ENCODE data around the gene STEAP2. TPM values are rescaled to one million over a fixed set of nuclear protein-coding genes. Genes with fewer than 3 reads are reported as not detected.

Gene STEAP2
- total and polyA plus RNA-seq, 2 of the 4 experiments (the other 2 are of a cell fraction): 1.8 to 3.9 TPM

DNA sequence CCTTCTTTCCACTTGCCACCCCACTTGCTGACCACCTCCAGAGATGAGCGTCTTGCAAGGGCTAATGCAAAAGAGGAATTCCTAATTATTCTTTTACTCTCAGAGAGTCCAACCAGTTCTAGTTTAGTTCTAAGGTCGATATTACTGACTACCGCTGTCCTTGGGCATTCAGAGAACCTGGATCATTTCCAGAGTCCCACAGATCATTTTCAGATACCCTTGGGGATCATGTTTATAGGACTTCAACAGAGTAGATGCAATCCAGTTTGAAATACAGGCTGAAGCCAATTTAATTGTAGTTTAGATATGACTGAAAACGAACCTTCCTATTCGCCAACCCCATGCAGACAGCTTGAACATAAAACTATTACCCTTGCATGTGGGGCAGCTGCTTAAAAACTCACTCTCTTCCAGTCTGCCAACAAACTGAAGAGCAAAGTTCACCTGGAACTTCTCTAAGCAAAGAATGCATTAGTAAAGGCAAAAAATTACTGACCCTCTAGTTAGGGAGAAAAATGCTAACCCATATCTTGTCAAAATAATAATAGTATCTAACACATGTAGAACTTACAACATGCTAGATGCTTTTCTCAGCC is 55.8 kb downstream of the STEAP2 start:
- DNase-seq: no peak
- H3K14ac ChIP-seq (replicated peaks; ENCODE audit: low read depth, low read length): no peak overlapping the region
- no peak overlapping the region for H3K4me3 ChIP-seq (ENCODE audit: insufficient read depth, low read depth, low read length)
- H3K4me1 ChIP-seq (ENCODE audit: control insufficient read depth, insufficient read depth, low read length): no peaks in the 10 kb centered on the region
- dilution Hi-C loops (cut with HindIII; ENCODE audit: low sequenced_read_pairs, unreplicated experiment) (no loop called here), in situ Hi-C loops (cut with MboI; ENCODE audit: low sequenced_read_pairs) (loop anchor here (10.0 kb wide), 1 partner anchor 103 kb away; no protein-coding TSS in a partner anchor), intact Hi-C loops (cut with micrococcal nuclease) (no loop called here)
- H2BK20ac ChIP-seq (ENCODE audit: low read depth, low read length): no peak overlapping the region
- WGBS, 2 experiments (ENCODE audit: extremely low coverage in 2 of 2, insufficient read length in 1 of 2): 100% methylated on average over 1 of the region's 5 CpGs; no CpG with 5 or more reads in 1 of the 2 experiments
- no peaks in the 10 kb centered on the region for H3K36me3 ChIP-seq (ENCODE audit: control insufficient read depth, insufficient read depth, low read length)
- H3K9me1 ChIP-seq (ENCODE audit: insufficient read depth, low read length): no peaks in the 10 kb centered on the region
- no peak overlapping the region for H3K23ac ChIP-seq (ENCODE audit: low read depth, low read length)
- no peak overlapping the region for H2AFZ ChIP-seq (replicated peaks; ENCODE audit: low read length, poor library complexity)
- no peak overlapping the region for H3K27ac ChIP-seq (ENCODE audit: insufficient read depth, low read length)
- ATAC-seq (ENCODE audit: low read depth): no peak
- no peak overlapping the region for H3K4ac ChIP-seq (ENCODE audit: low read depth, low read length)
- H3K18ac ChIP-seq (ENCODE audit: low read depth, low read length): no peak overlapping the region
- no peak overlapping the region for H2BK120ac ChIP-seq (ENCODE audit: low read depth, low read length)
- H2AK9ac ChIP-seq (replicated peaks; ENCODE audit: low read depth, low read length, poor library complexity): no peak overlapping the region
- no peak overlapping the region for H3K4me2 ChIP-seq (ENCODE audit: low read depth, low read length)
- no peak overlapping the region for H4K8ac ChIP-seq (ENCODE audit: low read depth in 2 of 2, low read length in 2 of 2)
- TF ChIP-seq RFX5 (IDR thresholded peaks at IDR 0.05; ENCODE audit: low read depth, low read length): no peak
- TF ChIP-seq, protein P1, sequence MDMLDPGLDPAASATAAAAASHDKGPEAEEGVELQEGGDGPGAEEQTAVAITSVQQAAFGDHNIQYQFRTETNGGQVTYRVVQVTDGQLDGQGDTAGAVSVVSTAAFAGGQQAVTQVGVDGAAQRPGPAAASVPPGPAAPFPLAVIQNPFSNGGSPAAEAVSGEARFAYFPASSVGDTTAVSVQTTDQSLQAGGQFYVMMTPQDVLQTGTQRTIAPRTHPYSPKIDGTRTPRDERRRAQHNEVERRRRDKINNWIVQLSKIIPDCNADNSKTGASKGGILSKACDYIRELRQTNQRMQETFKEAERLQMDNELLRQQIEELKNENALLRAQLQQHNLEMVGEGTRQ (IDR thresholded peaks at IDR 0.05; ENCODE audit: low read depth, low read length): no peak
- no peak for TF ChIP-seq BHLHE40 (IDR thresholded peaks at IDR 0.05; ENCODE audit: low read depth, low read length)
- no peak for TF ChIP-seq RCOR1 (IDR thresholded peaks at IDR 0.05; ENCODE audit: insufficient replicate concordance, low read length)
- TF ChIP-seq MAZ (IDR thresholded peaks at IDR 0.05; ENCODE audit: borderline replicate concordance, low read depth, low read length): no peak
- TF ChIP-seq CEBPB (IDR thresholded peaks at IDR 0.05; ENCODE audit: low read depth, low read length): no peak
- TF ChIP-seq FOS (IDR thresholded peaks at IDR 0.05; ENCODE audit: low read depth, low read length): no peak
- no peak for TF ChIP-seq SMC3 (IDR thresholded peaks at IDR 0.05; ENCODE audit: low read depth, low read length)
- no peak for TF ChIP-seq CHD1 (IDR thresholded peaks at IDR 0.05; ENCODE audit: low read depth, low read length)
- CTCF ChIA-PET: interaction anchor here (1.3 kb wide), 1 partner anchor 114 kb away, joined by 3 read pairs; the partner anchor contains the start of gene STEAP1
- H3K79me1 ChIP-seq (ENCODE audit: low read depth in 1 of 2, low read length in 2 of 2): no peaks in the 10 kb centered on the region
- H3K56ac ChIP-seq (ENCODE audit: extremely low read depth, insufficient read depth, low read length): no peak overlapping the region
- H4K20me1 ChIP-seq (ENCODE audit: insufficient read depth, low read length): no peaks in the 10 kb centered on the region
- no peaks in the 10 kb centered on the region for H3K27me3 ChIP-seq (ENCODE audit: control insufficient read depth, insufficient read depth, low read length)
- BruUV-seq (replicated peaks): no TSS peak
- H3K9me3 ChIP-seq (ENCODE audit: control insufficient read depth, insufficient read depth, low read length): no peaks in the 10 kb centered on the region
- no peak overlapping the region for H2BK15ac ChIP-seq (ENCODE audit: low read depth, low read length)
- no peak overlapping the region for H2AK5ac ChIP-seq (ENCODE audit: low read depth, low read length)
- no peak overlapping the region for H3K9ac ChIP-seq (ENCODE audit: low read depth, low read length)
- POLR2A ChIA-PET (ENCODE audit: unreplicated experiment): no interaction called here
- H4K91ac ChIP-seq (ENCODE audit: insufficient read depth, low read depth, low read length): no peak overlapping the region
- H4K5ac ChIP-seq (ENCODE audit: low read depth, low read length): no peak overlapping the region
- H2BK5ac ChIP-seq (ENCODE audit: low read depth, low read length, poor library complexity, severe bottlenecking): no peak overlapping the region

All from IMR-90 (cell line).